NT2/D1 (cell line): ENCODE results near the gene PSKH1.

Source experiments
- SUZ12 ChIP-seq: IDR thresholded peaks from 2 replicates; pipeline ENCODE4 v1.6.1; 2011; ENCODE audit not compliant: insufficient read length, insufficient read depth; ENCODE audit errors: extremely low read depth
- YY1 ChIP-seq: IDR thresholded peaks from 2 replicates; pipeline ENCODE4 v1.6.1; 2011; ENCODE audit not compliant: insufficient read length, insufficient read depth
- ZNF274 ChIP-seq: IDR thresholded peaks from 2 replicates; pipeline ENCODE4 v1.6.1; 2011; ENCODE audit warnings: mild to moderate bottlenecking, low read depth, low read length

DNA sequence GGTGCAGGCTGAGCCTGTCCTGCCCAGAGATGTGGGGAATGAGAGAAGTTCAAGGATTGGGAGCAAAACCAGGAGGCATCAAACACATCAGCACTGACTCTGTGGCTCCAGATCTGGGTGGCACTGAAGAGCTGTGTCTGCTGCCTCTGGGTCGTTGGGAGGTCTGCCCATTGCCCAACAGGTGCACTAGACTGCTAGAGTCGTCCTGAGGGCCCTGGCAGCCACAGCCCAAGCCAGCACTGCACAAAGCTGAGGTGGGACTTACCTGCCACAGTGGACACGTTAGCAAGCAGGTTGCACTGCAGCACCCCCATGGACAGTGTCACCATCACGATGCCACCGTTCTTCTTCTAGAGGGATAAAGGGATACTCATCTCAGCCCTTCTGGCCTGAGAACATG lies 84.0 kb downstream of the PSKH1 start:
- TF ChIP-seq SUZ12 (no peak), YY1 (no peak), ZNF274 (no peak)
